HEK293 (cell line): ENCODE results near the gene PVRIG.

Source experiments
- CTCF ChIA-PET: fragments of 350-600 bp; formaldehyde crosslinking; extraction: SDS; loops from one replicate; lab custom pipeline; 2021; ENCODE audit warnings: antibody characterized with exemption; lab: Yijun Ruan, JAX
- POLR2A ChIA-PET: fragments of 300-600 bp; formaldehyde crosslinking; extraction: SDS; loops from one replicate; lab custom pipeline; 2020; ENCODE audit warnings: antibody characterized with exemption, inconsistent platforms; lab: Yijun Ruan, JAX
- H3K27ac ChIP-seq: fragments of 200-500 bp; sonication (Bioruptor generic); 2 replicates; pipeline ENCODE4 v1.5.1; 2014; ENCODE audit warnings: low read depth, low read length, control low read depth, inconsistent platforms; ENCODE audit errors: extremely low read depth
- H3K36me3 ChIP-seq, 2 experiments: fragments of 200-500 bp in 1 of 2; sonication (Bioruptor generic) in 1 of 2; 1 replicate in 1 of 2; 2 replicates in 1 of 2; pipeline ENCODE4 v1.5.1; 2014 to 2017; ENCODE audit warnings: inconsistent platforms in 2 of 2, low read length in 2 of 2; ENCODE audit not compliant: control insufficient read depth in 2 of 2, insufficient read depth in 1 of 2
- H3K4me1 ChIP-seq: fragments of 200-500 bp; sonication (Bioruptor generic); 2 replicates; pipeline ENCODE4 v1.5.1; 2014; ENCODE audit warnings: mild to moderate bottlenecking, low read length, inconsistent platforms; ENCODE audit not compliant: control insufficient read depth, insufficient read depth
- H3K4me3 ChIP-seq: 2 replicates; pipeline ENCODE4 v1.5.1; 2011; ENCODE audit warnings: low read depth, mild to moderate bottlenecking, control low read depth, low read length, moderate library complexity
- H3K9me3 ChIP-seq: fragments of 200-500 bp; sonication (Bioruptor generic); 2 replicates; pipeline ENCODE4 v1.5.1; 2014; ENCODE audit warnings: low read depth, low read length, inconsistent platforms; ENCODE audit not compliant: control insufficient read depth, insufficient read depth
- ZBTB10 ChIP-seq: fragments of 450-650 bp; formaldehyde crosslinking; IDR thresholded peaks from 2 replicates; pipeline ENCODE4 v1.5.1; 2016; ENCODE audit warnings: missing biosample characterization, missing genetic modification characterization
- ZBTB11 ChIP-seq: fragments of 450-650 bp; formaldehyde crosslinking; conservative IDR thresholded peaks from 2 replicates; pipeline ENCODE4 v1.5.1; 2016; ENCODE audit warnings: low read depth, missing biosample characterization, missing genetic modification characterization
- ZIC2 ChIP-seq: fragments of 450-650 bp; formaldehyde crosslinking; IDR thresholded peaks from 2 replicates; pipeline ENCODE4 v1.5.1; 2016; ENCODE audit warnings: missing biosample characterization, missing genetic modification characterization
- ZNF146 ChIP-seq: fragments of 450-650 bp; formaldehyde crosslinking; IDR thresholded peaks from 2 replicates; pipeline ENCODE4 v1.5.1; 2016; ENCODE audit warnings: missing biosample characterization, missing genetic modification characterization
- ZNF223 ChIP-seq: fragments of 450-650 bp; formaldehyde crosslinking; IDR thresholded peaks from 2 replicates; pipeline ENCODE4 v1.5.1; 2016; ENCODE audit warnings: missing biosample characterization, missing genetic modification characterization
- ZNF830 ChIP-seq: fragments of 450-650 bp; IDR thresholded peaks from 2 replicates; pipeline ENCODE4 v1.5.0; 2018; ENCODE audit warnings: missing biosample characterization, missing genetic modification characterization, low read depth, mild to moderate bottlenecking, moderate library complexity
- TF ChIP-seq, protein P1 (sequence below): fragments of 450-650 bp; formaldehyde crosslinking; IDR thresholded peaks from 2 replicates; pipeline ENCODE4 v1.5.1; 2016; ENCODE audit warnings: missing biosample characterization, missing genetic modification characterization
- TF ChIP-seq, protein P2 (sequence below): fragments of 450-650 bp; formaldehyde crosslinking; IDR thresholded peaks from 2 replicates; pipeline ENCODE4 v1.5.1; 2016; ENCODE audit warnings: missing biosample characterization, missing genetic modification characterization, borderline replicate concordance
- TF ChIP-seq, protein P3 (sequence below): fragments of 450-650 bp; formaldehyde crosslinking; IDR thresholded peaks from 2 replicates; pipeline ENCODE4 v1.5.1; 2017; ENCODE audit warnings: missing biosample characterization, missing genetic modification characterization

The PVRIG gene

GRCh38 chr7:100175296-100175935 lies 44.3 kb upstream of the PVRIG start:
- no peaks in the 10 kb centered on the region for H3K9me3 ChIP-seq
- TF ChIP-seq, protein P1, sequence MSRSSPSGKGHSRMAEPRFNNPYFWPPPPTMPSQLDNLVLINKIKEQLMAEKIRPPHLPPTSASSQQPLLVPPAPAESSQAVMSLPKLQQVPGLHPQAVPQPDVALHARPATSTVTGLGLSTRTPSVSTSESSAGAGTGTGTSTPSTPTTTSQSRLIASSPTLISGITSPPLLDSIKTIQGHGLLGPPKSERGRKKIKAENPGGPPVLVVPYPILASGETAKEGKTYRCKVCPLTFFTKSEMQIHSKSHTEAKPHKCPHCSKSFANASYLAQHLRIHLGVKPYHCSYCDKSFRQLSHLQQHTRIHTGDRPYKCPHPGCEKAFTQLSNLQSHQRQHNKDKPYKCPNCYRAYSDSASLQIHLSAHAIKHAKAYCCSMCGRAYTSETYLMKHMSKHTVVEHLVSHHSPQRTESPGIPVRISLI = no peak
- TF ChIP-seq ZNF830 (no peak), ZNF146 (tag by site-specific recombination) (no peak), ZBTB10 (tag by site-specific recombination) (no peak), ZNF223 (tag by site-specific recombination) (no peak), ZBTB11 (tag by site-specific recombination) (no peak), ZIC2 (tag by site-specific recombination) (no peak)
- TF ChIP-seq, protein P2, sequence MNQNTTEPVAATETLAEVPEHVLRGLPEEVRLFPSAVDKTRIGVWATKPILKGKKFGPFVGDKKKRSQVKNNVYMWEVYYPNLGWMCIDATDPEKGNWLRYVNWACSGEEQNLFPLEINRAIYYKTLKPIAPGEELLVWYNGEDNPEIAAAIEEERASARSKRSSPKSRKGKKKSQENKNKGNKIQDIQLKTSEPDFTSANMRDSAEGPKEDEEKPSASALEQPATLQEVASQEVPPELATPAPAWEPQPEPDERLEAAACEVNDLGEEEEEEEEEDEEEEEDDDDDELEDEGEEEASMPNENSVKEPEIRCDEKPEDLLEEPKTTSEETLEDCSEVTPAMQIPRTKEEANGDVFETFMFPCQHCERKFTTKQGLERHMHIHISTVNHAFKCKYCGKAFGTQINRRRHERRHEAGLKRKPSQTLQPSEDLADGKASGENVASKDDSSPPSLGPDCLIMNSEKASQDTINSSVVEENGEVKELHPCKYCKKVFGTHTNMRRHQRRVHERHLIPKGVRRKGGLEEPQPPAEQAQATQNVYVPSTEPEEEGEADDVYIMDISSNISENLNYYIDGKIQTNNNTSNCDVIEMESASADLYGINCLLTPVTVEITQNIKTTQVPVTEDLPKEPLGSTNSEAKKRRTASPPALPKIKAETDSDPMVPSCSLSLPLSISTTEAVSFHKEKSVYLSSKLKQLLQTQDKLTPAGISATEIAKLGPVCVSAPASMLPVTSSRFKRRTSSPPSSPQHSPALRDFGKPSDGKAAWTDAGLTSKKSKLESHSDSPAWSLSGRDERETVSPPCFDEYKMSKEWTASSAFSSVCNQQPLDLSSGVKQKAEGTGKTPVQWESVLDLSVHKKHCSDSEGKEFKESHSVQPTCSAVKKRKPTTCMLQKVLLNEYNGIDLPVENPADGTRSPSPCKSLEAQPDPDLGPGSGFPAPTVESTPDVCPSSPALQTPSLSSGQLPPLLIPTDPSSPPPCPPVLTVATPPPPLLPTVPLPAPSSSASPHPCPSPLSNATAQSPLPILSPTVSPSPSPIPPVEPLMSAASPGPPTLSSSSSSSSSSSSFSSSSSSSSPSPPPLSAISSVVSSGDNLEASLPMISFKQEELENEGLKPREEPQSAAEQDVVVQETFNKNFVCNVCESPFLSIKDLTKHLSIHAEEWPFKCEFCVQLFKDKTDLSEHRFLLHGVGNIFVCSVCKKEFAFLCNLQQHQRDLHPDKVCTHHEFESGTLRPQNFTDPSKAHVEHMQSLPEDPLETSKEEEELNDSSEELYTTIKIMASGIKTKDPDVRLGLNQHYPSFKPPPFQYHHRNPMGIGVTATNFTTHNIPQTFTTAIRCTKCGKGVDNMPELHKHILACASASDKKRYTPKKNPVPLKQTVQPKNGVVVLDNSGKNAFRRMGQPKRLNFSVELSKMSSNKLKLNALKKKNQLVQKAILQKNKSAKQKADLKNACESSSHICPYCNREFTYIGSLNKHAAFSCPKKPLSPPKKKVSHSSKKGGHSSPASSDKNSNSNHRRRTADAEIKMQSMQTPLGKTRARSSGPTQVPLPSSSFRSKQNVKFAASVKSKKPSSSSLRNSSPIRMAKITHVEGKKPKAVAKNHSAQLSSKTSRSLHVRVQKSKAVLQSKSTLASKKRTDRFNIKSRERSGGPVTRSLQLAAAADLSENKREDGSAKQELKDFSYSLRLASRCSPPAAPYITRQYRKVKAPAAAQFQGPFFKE (tag by site-specific recombination) = no peak
- TF ChIP-seq, protein P3, sequence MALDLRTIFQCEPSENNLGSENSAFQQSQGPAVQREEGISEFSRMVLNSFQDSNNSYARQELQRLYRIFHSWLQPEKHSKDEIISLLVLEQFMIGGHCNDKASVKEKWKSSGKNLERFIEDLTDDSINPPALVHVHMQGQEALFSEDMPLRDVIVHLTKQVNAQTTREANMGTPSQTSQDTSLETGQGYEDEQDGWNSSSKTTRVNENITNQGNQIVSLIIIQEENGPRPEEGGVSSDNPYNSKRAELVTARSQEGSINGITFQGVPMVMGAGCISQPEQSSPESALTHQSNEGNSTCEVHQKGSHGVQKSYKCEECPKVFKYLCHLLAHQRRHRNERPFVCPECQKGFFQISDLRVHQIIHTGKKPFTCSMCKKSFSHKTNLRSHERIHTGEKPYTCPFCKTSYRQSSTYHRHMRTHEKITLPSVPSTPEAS (tag by site-specific recombination) = no peak
- H3K36me3 ChIP-seq = no peaks in the 10 kb centered on the region
- H3K4me3 ChIP-seq = no peak overlapping the region
- no peaks in the 10 kb centered on the region for H3K4me1 ChIP-seq
- no peak overlapping the region for H3K27ac ChIP-seq
- ChIA-PET POLR2A (interaction anchor here (1.2 kb wide), 1 partner anchor 27 kb away, joined by 4 read pairs; the partner anchor contains the start of gene LAMTOR4), CTCF (interaction anchor here (0.9 to 2.2 kb wide), 3 partner anchors 11 to 43 kb away, joined by 4 to 7 read pairs (median 6); no protein-coding TSS in a partner anchor)
